ENCODE measurements around the gene CNOT4.

GRCh38 chr7:135320268-135320667, 189.6 kb downstream of the CNOT4 start:
- TF ChIP-seq CTCF (conservative IDR thresholded peaks at IDR 0.05; ENCODE audit: low read depth, low read length) (no peak), FOS (IDR thresholded peaks at IDR 0.05; ENCODE audit: low read depth, low read length) (no peak), BHLHE40 (IDR thresholded peaks at IDR 0.05; ENCODE audit: low read depth, low read length) (no peak)

Measured in IMR-90 (cell line).